Activated CD4-positive, alpha-beta memory T cell treated with anti-CD3 and anti-CD28 coated beads, Interleukin-2, amount 10 ng/mL, durations not matched to agents 7 days and 5 days (primary cell): Measurements from ENCODE around the gene LTBP2. TPM values are rescaled to one million over a fixed set of nuclear protein-coding genes. Genes with fewer than 3 reads are reported as not detected.

Experiments used
- CTCF ChIA-PET: fragments of 350-600 bp; sonication (Branson Sonifier 250); formaldehyde crosslinking; loops from one replicate; lab custom pipeline; 2021; ENCODE audit warnings: antibody characterized with exemption, inconsistent platforms; lab: Charles Lee
- POLR2A ChIA-PET: fragments of 350-600 bp; sonication (Branson Sonifier 250); formaldehyde crosslinking; loops from one replicate; lab custom pipeline; 2021; ENCODE audit warnings: antibody characterized with exemption; lab: Charles Lee
- DNase-seq: peaks from one replicate; pipeline ENCODE4 v3.0.0-alpha.2; 2020
- H3K27ac Mint-ChIP-seq: one replicate; pipeline ENCODE4 v1.8.0; 2021; ENCODE audit warnings: mild to moderate bottlenecking, mixed read lengths
- H3K27me3 Mint-ChIP-seq: one replicate; pipeline ENCODE4 v1.8.0; 2021; ENCODE audit warnings: mixed read lengths
- H3K36me3 Mint-ChIP-seq: one replicate; pipeline ENCODE4 v1.8.0; 2021; ENCODE audit warnings: low read depth, mixed read lengths
- H3K4me1 Mint-ChIP-seq: one replicate; pipeline ENCODE4 v1.8.0; 2021; ENCODE audit warnings: mixed read lengths
- H3K4me3 Mint-ChIP-seq: one replicate; pipeline ENCODE4 v1.8.0; 2021; ENCODE audit warnings: mild to moderate bottlenecking, mixed read lengths
- H3K9me3 Mint-ChIP-seq: one replicate; pipeline ENCODE4 v1.8.0; 2021; ENCODE audit warnings: mixed read lengths
- total RNA-seq, 2 experiments: library from RNA; stranded (reverse); gene quantifications; one replicate each; pipeline ENCODE4 v1.2.3, GENCODE V29; 2021

LTBP2 gene
- total RNA-seq, 2 experiments from 2014 or later, result 0.28 to 0.40 TPM

DNA sequence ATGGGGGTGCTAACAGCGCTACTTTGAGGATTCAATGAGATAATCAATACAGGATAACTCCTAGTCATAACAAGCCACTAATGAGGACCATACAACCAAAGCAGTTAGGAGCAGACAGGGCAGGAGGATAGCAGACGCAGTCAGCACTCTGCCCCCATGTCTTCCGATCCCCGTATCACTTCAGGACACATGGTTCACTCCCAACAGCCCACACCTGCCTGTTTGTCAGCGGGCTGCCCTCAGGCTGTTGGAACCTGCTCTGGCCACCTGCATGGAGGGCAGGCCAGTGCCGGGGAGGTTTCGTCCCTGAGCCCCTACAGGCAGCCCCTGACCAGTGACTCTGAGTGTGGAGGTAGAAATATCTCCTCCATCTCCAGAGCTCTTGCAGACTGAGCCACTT lies 37.1 kb upstream of the LTBP2 start:
- H3K4me1 Mint-ChIP-seq, result peaks cover 10% of the 10 kb centered on the region
- H3K4me3 Mint-ChIP-seq, result no peak overlapping the region
- peaks cover 4% of the 10 kb centered on the region for H3K27me3 Mint-ChIP-seq
- H3K36me3 Mint-ChIP-seq, result no peaks in the 10 kb centered on the region
- H3K9me3 Mint-ChIP-seq, result no peaks in the 10 kb centered on the region
- ChIA-PET POLR2A (interaction anchor here (1.2 to 2.8 kb wide), 2 partner anchors 10 to 31 kb away, joined by 3 to 12 read pairs; no protein-coding TSS in a partner anchor), CTCF (interaction anchor here (1.4 to 2.3 kb wide), 2 partner anchors 18 to 40 kb away, joined by 3 to 9 read pairs; no protein-coding TSS in a partner anchor)
- no peak overlapping the region for H3K27ac Mint-ChIP-seq
- DNase-seq, result no peak

DNA sequence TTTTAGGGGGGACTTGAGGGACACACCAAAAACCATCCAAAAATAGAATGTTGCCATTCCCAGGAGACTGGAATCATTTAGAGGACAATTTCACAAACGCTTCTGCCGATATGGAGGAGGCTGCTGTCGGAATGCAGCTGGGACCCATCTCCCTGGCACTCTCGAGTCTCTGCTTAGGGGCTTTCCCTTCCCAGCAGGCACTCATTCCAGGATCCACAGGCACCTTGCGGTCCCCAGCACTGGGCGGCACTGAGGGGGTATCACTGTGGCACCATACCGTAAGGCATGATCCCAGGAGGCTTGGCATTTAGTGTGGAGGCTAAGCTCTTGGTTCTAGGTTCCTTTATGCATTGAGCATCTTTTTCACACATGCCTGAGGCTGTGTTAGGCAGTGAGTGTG lies 36.6 kb upstream of the LTBP2 start:
- H3K4me3 Mint-ChIP-seq, result no peak overlapping the region
- POLR2A ChIA-PET, result interaction anchor here (2.8 kb wide), 1 partner anchor 30 kb away, joined by 12 read pairs; no protein-coding TSS in a partner anchor

GRCh38 chr14:74647678-74648461 lies 35.8 kb upstream of the LTBP2 start:
- CTCF ChIA-PET, result interaction anchor here (0.8 to 2.3 kb wide), 2 partner anchors 9 to 38 kb away, joined by 3 to 9 read pairs; no protein-coding TSS in a partner anchor
- no peak overlapping the region for H3K27ac Mint-ChIP-seq
- no peak overlapping the region for H3K4me3 Mint-ChIP-seq
- no peaks in the 10 kb centered on the region for H3K9me3 Mint-ChIP-seq
- peaks cover 4% of the 10 kb centered on the region for H3K27me3 Mint-ChIP-seq
- H3K36me3 Mint-ChIP-seq, result no peaks in the 10 kb centered on the region
- POLR2A ChIA-PET, result interaction anchor here (1.2 to 2.8 kb wide), 2 partner anchors 8 to 30 kb away, joined by 3 to 12 read pairs; no protein-coding TSS in a partner anchor
- peaks cover 10% of the 10 kb centered on the region for H3K4me1 Mint-ChIP-seq
- DNase-seq, result no peak

More for the DNA sequence above, 36.6 kb upstream of the LTBP2 start:
- no peak for DNase-seq
- CTCF ChIA-PET, result interaction anchor here (0.8 to 2.3 kb wide), 2 partner anchors 8 to 39 kb away, joined by 3 to 9 read pairs; no protein-coding TSS in a partner anchor
- H3K9me3 Mint-ChIP-seq, result no peaks in the 10 kb centered on the region
- peaks cover 4% of the 10 kb centered on the region for H3K27me3 Mint-ChIP-seq
- H3K36me3 Mint-ChIP-seq, result no peaks in the 10 kb centered on the region
- H3K4me1 Mint-ChIP-seq, result peaks cover 10% of the 10 kb centered on the region
- no peak overlapping the region for H3K27ac Mint-ChIP-seq

DNA sequence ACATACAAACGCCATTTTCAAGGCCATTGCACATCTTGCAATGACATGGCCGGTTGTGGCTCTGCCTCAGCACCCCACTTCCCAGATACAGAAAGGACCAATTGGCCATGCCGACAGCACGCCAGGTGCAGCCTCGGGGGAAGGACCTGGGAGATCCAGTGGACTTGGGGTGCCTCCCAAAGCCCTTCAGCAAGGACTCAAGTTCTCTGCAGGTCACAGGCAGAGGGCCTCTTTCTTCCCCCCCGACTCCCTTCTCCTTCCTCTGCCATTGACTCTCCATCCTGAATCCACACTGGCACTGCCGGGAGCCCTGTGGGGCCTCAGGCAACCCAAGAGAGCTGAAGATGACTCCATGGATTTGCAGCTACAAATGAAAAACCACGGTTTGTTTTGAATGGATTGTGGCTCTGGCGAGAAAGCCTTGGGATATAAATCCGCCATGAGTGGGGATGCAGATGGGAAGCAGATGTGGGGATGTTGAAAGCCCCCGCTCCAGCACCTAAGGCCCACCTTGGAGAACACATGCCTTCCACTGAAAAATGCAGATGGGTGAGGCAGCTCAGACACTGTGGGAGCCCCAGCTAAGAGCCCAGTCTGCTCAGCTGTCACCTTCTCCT lies 35.1 kb upstream of the LTBP2 start:
- H3K9me3 Mint-ChIP-seq, result no peaks in the 10 kb centered on the region
- ChIA-PET CTCF (no interaction called here), POLR2A (interaction anchor here (1.2 to 2.8 kb wide), 3 partner anchors 8 to 29 kb away, joined by 3 to 12 read pairs (median 3); no protein-coding TSS in a partner anchor)
- H3K27me3 Mint-ChIP-seq, result peaks cover 6% of the 10 kb centered on the region
- H3K36me3 Mint-ChIP-seq, result no peaks in the 10 kb centered on the region
- DNase-seq, result no peak
- no peak overlapping the region for H3K27ac Mint-ChIP-seq
- H3K4me1 Mint-ChIP-seq, result peaks cover 10% of the 10 kb centered on the region
- no peak overlapping the region for H3K4me3 Mint-ChIP-seq

DNA sequence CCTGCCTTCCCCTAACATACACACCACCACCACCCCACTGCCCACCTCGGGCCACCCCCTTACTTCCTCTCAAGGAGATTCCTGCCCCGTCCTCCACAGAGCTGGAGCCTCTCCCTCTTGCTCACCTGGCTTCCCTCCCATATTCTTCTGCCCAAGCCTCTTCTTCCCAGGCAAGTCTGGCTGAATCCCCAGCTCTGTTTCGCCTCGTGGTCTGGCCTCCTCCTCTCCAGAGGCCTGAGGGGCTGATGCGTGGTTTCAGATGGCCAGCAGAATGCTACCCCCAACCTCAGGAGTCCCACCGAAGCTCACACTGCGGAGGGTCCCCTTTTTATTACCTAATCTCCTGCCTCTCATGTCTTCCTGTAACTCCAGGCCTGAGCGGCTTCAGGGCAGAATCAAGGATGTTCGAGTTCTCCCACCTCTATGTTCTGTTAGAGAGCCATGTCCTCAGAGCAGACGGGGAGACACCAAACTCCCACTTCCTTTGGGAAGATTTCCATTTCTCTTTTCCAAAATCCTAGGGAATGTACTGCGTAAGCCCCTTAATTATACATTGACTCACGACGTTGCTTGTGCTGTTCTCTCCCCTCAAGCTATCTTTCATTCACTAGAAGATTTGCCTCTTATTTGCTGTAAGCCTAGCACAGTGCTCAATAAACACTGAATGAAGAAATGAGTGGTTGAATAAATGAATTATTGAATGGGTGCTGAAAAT lies 33.9 kb upstream of the LTBP2 start:
- POLR2A ChIA-PET, result interaction anchor here (0.6 to 1.2 kb wide), 3 partner anchors 20 to 28 kb away, joined by 3 to 4 read pairs (median 3); no protein-coding TSS in a partner anchor
- Mint-ChIP-seq H3K4me3 (no peak overlapping the region), H3K27me3 (peaks cover 8% of the 10 kb centered on the region), H3K27ac (no peak overlapping the region), H3K36me3 (no peaks in the 10 kb centered on the region), H3K4me1 (peaks cover 3% of the 10 kb centered on the region), H3K9me3 (no peaks in the 10 kb centered on the region)
- CTCF ChIA-PET, result interaction anchor here (4.7 kb wide), 1 partner anchor 37 kb away, joined by 20 read pairs; no protein-coding TSS in a partner anchor
- DNase-seq, result no peak

DNA sequence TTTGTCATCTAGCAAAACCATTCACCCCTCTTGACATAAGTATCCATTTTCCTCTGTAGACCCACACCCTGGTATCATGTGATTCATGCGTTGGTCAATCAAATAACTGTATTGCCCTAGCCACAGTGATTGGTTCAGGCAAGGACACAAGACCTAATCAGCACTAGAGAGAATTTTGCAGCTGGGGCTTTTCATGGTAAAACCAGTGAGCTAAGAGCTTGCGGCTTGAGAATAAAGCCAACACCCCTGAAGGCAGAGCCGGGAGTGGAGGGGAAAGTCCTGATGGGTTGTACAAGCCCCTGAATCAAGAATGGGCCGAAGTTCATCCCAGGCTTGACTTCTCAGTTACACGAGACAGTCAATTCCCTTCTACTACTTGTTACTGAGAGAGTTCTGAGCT lies 33.2 kb upstream of the LTBP2 start:
- CTCF ChIA-PET, result interaction anchor here (4.7 kb wide), 1 partner anchor 36 kb away, joined by 20 read pairs; no protein-coding TSS in a partner anchor

DNA sequence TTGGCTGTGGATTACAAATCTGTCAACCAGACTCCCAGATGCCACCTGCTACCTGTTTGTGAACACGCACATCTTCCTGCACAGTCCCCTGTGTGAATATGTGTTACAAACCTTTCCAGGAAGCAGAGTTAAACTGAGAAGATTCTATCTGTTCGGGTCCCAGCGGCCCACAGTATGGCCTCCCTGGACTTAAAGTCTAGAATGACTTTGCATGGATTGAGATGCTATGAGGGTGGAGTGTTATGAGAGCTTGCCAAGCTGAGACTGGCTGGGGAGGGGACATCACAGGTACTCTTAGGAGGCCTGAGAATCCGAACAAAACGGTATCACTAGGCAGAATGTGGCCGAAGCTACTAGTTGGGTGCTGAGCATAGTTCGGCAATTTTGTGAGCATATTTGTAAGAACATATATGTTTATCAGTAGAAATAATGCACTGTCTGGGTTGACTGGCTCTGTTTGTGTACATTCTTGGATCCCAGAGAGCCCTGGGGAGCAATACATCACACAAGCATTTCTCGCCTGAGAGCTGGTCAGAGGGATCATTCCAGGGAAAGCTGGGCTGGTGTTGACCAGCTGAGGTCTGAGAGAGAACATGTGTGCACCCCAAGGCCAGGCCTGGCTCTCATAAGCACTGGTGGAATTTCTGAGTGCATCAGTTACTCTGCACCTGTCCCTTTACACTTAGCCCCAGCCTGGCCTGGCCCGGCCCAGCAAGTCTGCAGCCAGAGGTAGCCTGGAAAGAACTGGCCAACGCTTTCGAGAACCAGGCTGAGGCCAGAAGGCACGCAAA lies 29.8 kb upstream of the LTBP2 start:
- ChIA-PET POLR2A (interaction anchor here (1.6 kb wide), 1 partner anchor 24 kb away, joined by 4 read pairs; no protein-coding TSS in a partner anchor), CTCF (interaction anchor here (0.6 to 4.7 kb wide), 3 partner anchors 29 to 1292 kb away, joined by 4 to 20 read pairs (median 4); partner anchors contain the start of gene LTBP2)
- Mint-ChIP-seq H3K27ac (no peak overlapping the region), H3K4me3 (no peak overlapping the region), H3K4me1 (no peaks in the 10 kb centered on the region), H3K9me3 (no peaks in the 10 kb centered on the region), H3K36me3 (no peaks in the 10 kb centered on the region), H3K27me3 (peaks cover 17% of the 10 kb centered on the region)
- no peak for DNase-seq

More for the DNA sequence above, 33.2 kb upstream of the LTBP2 start:
- Mint-ChIP-seq H3K36me3 (no peaks in the 10 kb centered on the region), H3K27ac (no peak overlapping the region), H3K4me1 (no peaks in the 10 kb centered on the region), H3K9me3 (no peaks in the 10 kb centered on the region), H3K4me3 (no peak overlapping the region), H3K27me3 (peaks cover 8% of the 10 kb centered on the region)
- no peak for DNase-seq
- POLR2A ChIA-PET, result interaction anchor here (0.6 to 1.1 kb wide), 3 partner anchors 9 to 25 kb away, joined by 3 to 4 read pairs (median 3); no protein-coding TSS in a partner anchor

DNA sequence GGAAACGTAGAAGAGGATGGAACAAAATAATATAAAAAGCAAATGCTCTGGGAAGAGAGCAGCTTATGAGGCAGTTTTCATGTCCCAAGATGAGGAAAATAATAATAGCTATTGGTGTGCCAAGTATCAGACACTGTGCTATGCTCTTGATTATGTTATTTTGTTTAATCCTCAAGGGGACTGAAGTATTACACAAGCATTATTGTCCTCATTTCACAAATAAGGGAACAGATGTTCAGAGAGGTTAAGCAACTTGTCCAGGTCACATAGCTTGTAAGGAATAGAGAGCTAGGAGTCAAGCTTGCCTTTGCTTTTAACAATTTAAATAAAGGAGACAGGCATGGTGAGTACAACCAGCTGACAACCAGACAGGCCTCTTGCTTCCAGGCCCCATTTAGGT lies 26.9 kb upstream of the LTBP2 start:
- Mint-ChIP-seq H3K27me3 (peaks cover 26% of the 10 kb centered on the region), H3K4me3 (no peak overlapping the region), H3K9me3 (no peaks in the 10 kb centered on the region), H3K4me1 (no peaks in the 10 kb centered on the region), H3K36me3 (no peaks in the 10 kb centered on the region), H3K27ac (no peak overlapping the region)
- DNase-seq, result no peak
- ChIA-PET POLR2A (interaction anchor here (0.9 to 1.6 kb wide), 2 partner anchors 9 to 21 kb away, joined by 3 read pairs; no protein-coding TSS in a partner anchor), CTCF (interaction anchor here (1.3 kb wide), 1 partner anchor 26 kb away, joined by 4 read pairs; no protein-coding TSS in a partner anchor)

- no peaks in the 10 kb centered on the region for H3K4me1 Mint-ChIP-seq
- no peaks in the 10 kb centered on the region for H3K36me3 Mint-ChIP-seq
- peaks cover 31% of the 10 kb centered on the region for H3K27me3 Mint-ChIP-seq
- H3K9me3 Mint-ChIP-seq, result no peaks in the 10 kb centered on the region
- POLR2A ChIA-PET, result interaction anchor here (0.8 to 1.6 kb wide), 2 partner anchors 10 to 20 kb away, joined by 3 read pairs; no protein-coding TSS in a partner anchor
- DNase-seq, result no peak
- CTCF ChIA-PET, result interaction anchor here (1.3 kb wide), 1 partner anchor 27 kb away, joined by 4 read pairs; no protein-coding TSS in a partner anchor
- H3K4me3 Mint-ChIP-seq, result no peak overlapping the region
- no peak overlapping the region for H3K27ac Mint-ChIP-seq
Measured at GRCh38 chr14:74638066-74638465, 26.0 kb upstream of the LTBP2 start.

DNA sequence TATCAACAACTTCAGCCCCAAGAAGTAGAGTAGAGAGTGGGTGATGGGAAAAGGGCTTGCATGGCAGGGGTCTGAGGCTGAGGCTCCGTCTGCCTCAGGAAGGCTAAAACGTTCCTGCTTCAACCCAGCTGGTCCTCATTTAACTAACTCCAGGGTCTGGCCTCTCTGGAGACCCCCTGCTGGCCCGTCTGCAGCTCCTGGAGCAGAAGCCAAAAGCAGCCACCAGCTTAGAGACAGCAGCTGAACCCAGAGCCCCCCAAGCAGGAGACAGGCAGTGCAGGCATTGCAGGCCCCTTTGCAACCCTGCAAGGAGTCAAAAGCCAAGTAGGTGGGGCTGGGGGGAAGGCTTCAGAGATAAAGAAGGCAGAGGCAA lies 25.1 kb upstream of the LTBP2 start:
- H3K4me1 Mint-ChIP-seq, result no peaks in the 10 kb centered on the region
- no peak for DNase-seq
- H3K36me3 Mint-ChIP-seq, result no peaks in the 10 kb centered on the region
- no peak overlapping the region for H3K4me3 Mint-ChIP-seq
- peaks cover 30% of the 10 kb centered on the region for H3K27me3 Mint-ChIP-seq
- H3K9me3 Mint-ChIP-seq, result no peaks in the 10 kb centered on the region
- ChIA-PET CTCF (interaction anchor here (0.8 kb wide), 1 partner anchor 14 kb away, joined by 3 read pairs; no protein-coding TSS in a partner anchor), POLR2A (no interaction called here)
- no peak overlapping the region for H3K27ac Mint-ChIP-seq

DNA sequence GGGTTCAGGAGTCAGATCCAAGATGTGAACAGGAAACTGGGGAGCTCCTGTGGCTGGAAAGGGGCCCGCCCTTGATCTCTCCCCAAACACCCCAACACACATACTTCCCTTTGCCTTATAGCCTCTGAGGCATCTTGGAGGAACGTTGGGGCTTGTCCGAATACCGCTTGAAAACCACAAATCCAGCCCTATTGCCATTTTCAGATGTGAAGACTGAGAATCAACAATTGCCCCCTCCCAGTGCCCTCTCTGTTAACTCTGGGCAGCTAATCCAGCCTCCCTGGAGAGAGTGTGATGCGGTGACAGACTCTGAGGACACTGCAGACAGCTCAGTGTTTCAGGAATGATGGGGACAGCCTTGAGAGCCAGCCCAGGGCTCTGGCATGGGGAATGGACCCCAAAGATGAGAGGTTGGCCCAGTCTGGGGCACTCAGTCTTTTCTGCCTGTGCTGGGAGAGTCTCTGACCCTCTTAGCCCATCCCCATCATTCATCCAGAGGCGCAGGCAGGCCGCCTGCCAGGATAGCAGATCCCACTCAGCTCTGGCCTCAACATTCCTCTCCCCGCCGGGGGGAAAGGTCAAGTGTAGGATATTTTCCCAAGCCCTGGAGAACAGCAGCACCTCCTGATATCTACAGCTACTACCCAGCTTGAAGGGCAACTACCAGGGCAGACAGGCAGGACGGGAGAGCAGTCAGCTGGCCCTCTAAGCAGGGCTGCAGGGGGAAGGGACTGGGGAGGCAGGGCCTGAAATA lies 24.6 kb upstream of the LTBP2 start:
- peaks cover 29% of the 10 kb centered on the region for H3K27me3 Mint-ChIP-seq
- H3K27ac Mint-ChIP-seq, result no peak overlapping the region
- H3K4me1 Mint-ChIP-seq, result no peaks in the 10 kb centered on the region
- H3K9me3 Mint-ChIP-seq, result no peaks in the 10 kb centered on the region
- ChIA-PET CTCF (interaction anchor here (0.8 kb wide), 1 partner anchor 13 kb away, joined by 3 read pairs; no protein-coding TSS in a partner anchor), POLR2A (interaction anchor here (0.8 kb wide), 1 partner anchor 8 kb away, joined by 3 read pairs; no protein-coding TSS in a partner anchor)
- no peak for DNase-seq
- no peak overlapping the region for H3K4me3 Mint-ChIP-seq
- no peaks in the 10 kb centered on the region for H3K36me3 Mint-ChIP-seq
